Measurements from ENCODE around the gene SPIN1.

SPIN1 gene

GRCh38 chr9:88436379-88436778 is 48.1 kb downstream of the SPIN1 start:
- no peak for DNase-seq (ENCODE audit: low read depth in 2 of 2)

- no peak for DNase-seq (ENCODE audit: low read depth in 2 of 2)
Measured at GRCh38 chr9:88437210-88438146, 49.2 kb downstream of the SPIN1 start.

GRCh38 chr9:88438811-88439210 is 50.6 kb downstream of the SPIN1 start:
- DNase-seq (ENCODE audit: low read depth in 2 of 2), result no peak

GRCh38 chr9:88441301-88442007 is 53.2 kb downstream of the SPIN1 start:
- no peak for DNase-seq (ENCODE audit: low read depth in 2 of 2)

DNA sequence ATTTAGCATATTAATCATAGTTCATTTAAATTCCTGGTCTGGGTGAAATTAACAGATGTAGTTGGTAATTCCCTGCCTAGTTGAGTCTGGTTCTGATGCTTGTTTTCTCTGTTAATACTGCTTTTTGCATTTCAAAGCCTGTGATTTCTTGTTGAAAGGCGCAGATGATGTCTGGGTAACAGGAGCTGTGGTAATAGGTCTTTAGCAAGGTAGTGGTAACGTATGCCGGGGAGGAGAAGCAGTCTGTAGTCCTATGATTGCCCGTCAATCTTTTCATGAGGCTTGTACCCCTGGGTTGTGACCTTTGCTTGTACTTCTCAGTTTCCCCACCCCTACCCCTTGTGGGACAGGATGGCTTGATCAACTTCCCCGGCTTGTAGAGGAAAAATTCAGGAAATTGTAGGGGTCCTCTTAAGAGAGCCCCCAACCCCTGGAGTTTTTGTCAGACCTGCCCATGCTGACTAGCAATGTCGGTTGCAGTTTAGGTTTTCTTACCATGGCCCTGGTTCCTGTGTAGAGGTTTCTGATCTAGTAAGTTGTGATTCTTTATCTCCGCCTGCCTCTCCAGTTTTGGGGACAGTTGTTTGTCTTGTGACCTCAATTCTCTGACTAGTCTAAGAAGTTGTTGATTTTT is 55.4 kb downstream of the SPIN1 start:
- DNase-seq (ENCODE audit: low read depth in 2 of 2), result no peak

GRCh38 chr9:88446728-88447127 is 58.5 kb downstream of the SPIN1 start:
- no peak for DNase-seq (ENCODE audit: low read depth in 2 of 2)

GRCh38 chr9:88447431-88447830 is 59.2 kb downstream of the SPIN1 start:
- no peak for DNase-seq (ENCODE audit: low read depth in 2 of 2)

DNA sequence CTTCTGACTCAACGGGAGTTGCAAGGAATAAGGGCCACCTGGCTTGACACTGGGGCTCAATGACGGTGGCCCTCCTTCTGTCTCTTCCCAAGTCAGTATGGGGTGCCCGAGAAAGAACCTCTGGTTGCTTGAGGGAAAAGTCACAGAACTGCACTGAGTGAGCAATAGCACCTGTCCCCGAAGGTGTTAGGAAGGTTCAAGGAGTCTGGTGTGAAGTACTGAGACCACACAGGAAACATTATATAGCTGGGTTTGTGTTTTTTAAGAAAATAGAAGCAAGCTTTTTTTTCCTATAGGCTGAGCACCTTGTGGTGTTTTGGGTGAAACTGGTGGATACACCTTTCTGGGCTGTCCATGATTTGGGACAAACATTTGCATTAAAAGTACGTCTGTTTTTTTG is 62.9 kb downstream of the SPIN1 start:
- no peak for DNase-seq (ENCODE audit: low read depth in 2 of 2)

DNA sequence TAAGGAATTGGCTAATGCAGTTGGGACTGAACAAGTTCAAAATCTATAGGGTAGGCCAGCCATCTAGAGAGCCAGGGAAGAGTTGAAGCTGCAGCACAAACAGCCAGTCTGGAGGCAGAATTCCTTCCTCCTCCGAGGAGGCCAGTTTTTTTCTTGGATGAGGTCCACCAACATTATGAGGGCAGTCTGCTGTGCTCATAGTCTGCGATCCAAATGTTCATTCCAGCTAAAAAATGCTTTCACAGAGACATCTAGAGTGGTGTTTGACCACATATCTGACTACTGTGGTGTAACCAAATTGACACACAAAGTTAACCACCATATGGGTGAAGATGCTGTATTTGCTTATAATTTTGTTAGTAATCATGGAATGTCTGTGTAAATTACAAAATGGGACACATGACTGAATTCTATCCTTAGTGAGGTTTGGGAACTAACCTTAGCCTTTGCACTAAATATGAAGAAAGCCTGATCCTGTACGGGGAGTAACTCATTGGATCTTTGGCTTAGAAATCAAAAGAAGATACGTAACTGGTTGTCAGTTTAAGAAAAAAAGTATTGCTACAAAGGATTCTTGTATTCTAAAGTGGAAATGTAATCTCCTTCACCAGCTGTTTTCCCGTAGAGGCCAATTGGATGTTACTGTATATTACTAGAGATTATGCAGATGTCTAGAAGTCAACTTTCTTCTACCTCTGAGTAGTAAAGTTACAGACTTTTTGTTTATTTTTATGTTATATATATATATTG is 70.6 kb downstream of the SPIN1 start:
- DNase-seq (ENCODE audit: low read depth in 2 of 2), result no peak

GRCh38 chr9:88460587-88461332 is 72.5 kb downstream of the SPIN1 start:
- DNase-seq (ENCODE audit: low read depth in 2 of 2), result no peak

DNA sequence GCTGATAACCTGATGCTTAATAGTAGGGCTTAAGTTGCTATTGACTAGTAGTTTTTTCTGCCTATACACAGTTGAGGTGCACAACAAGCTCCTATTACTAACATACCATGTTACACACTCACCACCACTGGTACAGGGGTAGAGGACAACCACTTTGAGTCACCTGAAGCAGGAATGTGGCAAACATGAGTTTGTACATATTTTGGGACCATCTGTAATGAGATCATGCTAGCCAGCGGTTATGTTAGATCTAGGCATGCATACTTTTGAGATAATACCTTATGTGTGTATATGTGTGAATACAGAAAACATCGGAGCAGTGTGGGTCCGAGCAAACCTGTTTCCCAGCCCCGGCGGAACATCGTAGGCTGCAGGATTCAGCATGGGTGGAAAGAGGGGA is 73.9 kb downstream of the SPIN1 start:
- DNase-seq (ENCODE audit: low read depth in 2 of 2), result no peak

DNA sequence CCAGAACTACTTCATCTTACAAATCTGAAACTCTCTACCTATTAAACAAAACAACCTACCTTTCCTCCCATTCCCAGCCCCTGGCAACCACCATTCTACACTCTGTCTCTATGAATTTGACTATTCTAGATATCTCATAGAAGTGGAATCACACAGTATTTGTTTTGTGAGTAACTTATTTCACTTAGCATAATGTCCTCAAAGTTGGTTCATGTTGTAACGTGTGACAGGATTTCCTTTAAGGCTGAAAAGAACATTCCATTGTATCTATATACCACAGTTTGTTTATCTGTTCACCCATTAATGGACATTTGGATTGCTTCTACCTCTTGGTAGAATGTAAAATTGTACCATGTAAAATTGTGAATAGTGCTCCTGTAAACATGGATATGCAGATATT is 76.6 kb downstream of the SPIN1 start:
- no peak for DNase-seq (ENCODE audit: low read depth in 2 of 2)

- no peak for DNase-seq (ENCODE audit: low read depth in 2 of 2)
Measured at GRCh38 chr9:88468226-88468625, 80.0 kb downstream of the SPIN1 start.

DNA sequence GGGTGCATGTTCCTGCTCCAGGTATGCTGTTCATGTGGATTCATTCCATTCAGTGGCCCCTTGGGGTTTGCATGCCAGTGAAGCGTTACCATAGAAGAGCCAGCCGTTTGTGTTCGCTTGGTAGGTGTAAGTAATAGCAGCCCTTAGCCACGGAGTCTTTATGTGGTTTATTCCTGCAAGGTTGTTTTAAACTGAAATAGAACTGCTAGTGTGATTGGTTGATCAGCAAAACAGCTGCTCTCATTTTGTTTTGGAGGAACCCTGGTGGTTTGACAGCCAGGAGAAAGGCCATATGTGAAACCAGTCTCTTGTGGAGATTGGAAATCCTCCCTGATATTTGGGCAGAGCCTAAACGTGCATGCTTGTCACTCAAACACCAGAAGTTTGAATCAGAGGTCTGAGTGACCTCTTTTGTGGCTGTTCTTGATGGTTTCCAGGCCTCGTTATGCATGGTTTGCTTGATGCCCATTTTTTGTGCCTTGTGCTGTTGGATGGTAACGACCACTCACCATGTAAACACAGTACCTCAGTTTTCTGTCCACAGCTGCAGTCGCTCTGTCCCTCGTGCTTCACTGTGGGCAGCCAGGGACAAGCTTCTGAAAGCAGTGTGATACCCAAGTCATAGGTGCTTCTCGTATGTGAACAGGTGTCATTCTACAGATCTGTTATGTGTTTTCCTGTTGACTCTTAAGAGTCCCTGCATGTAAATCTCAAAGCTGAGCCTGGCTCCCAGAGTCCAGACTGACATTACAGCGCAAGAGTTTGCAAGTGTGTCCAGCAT is 88.4 kb downstream of the SPIN1 start:
- DNase-seq (ENCODE audit: low read depth in 2 of 2), result no peak

DNA sequence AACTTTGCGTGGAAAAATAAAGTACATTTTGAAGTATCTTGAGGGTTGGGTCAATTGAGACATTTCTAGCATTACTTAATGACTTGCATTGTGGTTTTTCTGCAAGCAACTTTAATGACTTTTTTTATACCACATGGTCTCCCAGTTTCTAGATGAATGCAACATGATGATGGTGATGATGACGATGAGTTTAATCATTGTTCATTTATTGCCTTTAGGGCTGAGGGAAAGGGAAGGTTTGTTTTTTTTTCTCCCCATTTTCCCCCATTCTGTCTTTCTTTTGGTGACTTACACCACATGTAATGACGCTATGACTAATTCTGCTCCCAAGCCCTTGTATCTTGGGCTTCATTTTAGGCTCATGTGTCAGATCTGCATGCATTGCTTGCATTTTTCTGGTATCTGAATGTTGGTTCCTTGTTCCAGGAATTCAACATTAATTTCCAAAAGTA is 89.1 kb downstream of the SPIN1 start:
- DNase-seq (ENCODE audit: low read depth in 2 of 2), result no peak

DNA sequence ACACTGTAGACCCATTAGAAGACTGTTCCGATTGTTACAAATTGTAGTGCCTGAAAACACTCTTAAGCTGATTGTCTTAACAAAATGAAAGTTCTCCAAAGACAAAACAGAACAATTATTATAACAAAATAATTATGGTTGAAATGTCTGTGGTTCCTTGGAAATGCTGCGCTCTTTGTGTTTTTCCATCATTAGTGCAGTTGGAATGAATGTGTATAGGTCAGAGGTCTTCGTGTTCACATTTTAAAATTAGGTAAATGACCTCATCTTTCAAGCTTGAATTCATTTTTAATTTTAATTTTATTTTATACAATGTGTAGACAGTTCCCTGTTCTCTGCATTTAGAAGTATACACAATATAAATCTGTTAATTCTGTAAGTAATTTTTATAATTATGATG is 90.0 kb downstream of the SPIN1 start:
- no peak for DNase-seq (ENCODE audit: low read depth in 2 of 2)

DNA sequence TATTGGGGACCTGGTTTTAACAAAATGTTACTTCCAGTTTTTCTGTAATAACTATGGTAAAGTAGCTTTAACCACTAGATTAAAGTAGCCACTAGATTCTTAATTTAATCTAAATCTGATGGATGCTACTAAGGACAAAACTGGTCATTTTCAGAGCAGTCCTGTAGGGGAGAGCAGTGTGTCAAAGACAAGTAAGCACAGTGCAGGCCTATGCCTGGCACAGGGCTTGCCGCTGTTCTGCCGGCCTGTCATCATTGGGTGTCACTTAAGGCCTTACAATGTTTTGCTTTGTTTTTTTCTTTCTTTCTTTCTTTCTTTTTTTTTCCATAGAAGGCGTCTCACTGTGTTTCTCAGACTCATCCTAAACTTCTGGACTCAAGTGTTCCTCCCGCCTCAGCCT is 93.7 kb downstream of the SPIN1 start:
- no peak for DNase-seq (ENCODE audit: low read depth in 2 of 2)

- no peak for DNase-seq (ENCODE audit: low read depth in 2 of 2)
Measured at GRCh38 chr9:88488166-88488565, 99.9 kb downstream of the SPIN1 start.

GRCh38 chr9:88494983-88495721 is 106.9 kb downstream of the SPIN1 start:
- no peak for DNase-seq (ENCODE audit: low read depth in 2 of 2)

- no peak for DNase-seq (ENCODE audit: low read depth in 2 of 2)
Measured at GRCh38 chr9:88497224-88497623, 109.0 kb downstream of the SPIN1 start.
